ENCODE results near the gene TACR2. TPM values are rescaled to one million over a fixed set of nuclear protein-coding genes. Genes with fewer than 3 reads are reported as not detected.

Gene TACR2
- total and polyA plus RNA-seq, 2 of the 13 experiments (the other 11 are each of a cell fraction or from before 2014, with no cell fraction given), result 0.04 TPM; not detected in 1

DNA sequence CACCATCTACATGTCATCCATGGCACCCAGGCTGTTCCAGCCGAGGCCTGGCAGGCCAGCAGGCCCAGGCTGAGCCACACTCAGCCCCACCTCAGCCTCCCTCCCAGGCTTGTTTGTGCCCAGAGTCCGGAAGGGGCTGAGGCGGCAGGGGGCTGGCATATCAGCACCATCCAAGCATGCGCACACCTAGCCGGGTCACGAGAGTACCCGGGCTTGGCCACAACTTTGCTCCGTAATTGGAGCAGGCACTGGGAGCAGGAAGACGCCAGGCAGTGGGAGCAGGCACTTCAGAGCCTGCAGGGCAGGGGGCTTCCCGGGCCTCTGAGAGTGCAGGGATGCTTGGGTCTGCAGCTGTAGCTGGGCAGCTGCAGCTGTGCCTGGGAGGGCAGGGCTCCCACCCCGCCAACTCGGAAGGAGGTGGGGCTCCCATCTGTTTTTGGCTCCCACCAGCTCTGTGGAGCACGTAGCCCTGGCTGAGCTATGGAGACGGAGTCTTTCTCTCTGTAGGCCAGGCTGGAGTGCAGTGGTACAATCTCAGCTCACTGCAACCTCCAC, 19.3 kb upstream of the TACR2 start:
- BruUV-seq (replicated peaks), result no TSS peak
- ATAC-seq (no peak), FAIRE-seq (no peak), DNase-seq (ENCODE audit: low spot score) (no peak)
- in situ Hi-C loops (cut with HindIII; ENCODE audit: extremely low pct_ligation_motif_present, low pct_unique_long_range_greater_than_20kb) (no loop called here), intact Hi-C loops (cut with micrococcal nuclease; ENCODE audit: unreplicated experiment) (no loop called here)
- Histone ChIP-seq H3K36me3 (replicated peaks in 1 of 2; ENCODE audit: control insufficient read depth in 1 of 2, insufficient read depth in 2 of 2, low read length in 2 of 2) (no peaks in the 10 kb centered on the region), H3K9me3 (ENCODE audit: low read length) (no peaks in the 10 kb centered on the region), H3K27me3 (ENCODE audit: control insufficient read depth in 1 of 2, insufficient read depth in 2 of 2, low read length in 2 of 2) (0 out of 5 replicates have a peak, but pooled peaks cover 0 to 12% of the 10 kb centered on the region in 2 experiments), H3K9ac (ENCODE audit: insufficient read depth, low read depth, low read length) (no peak overlapping the region), H3K4me2 (ENCODE audit: low read depth, low read length) (no peak overlapping the region), H3K4me3 (replicated peaks in 1 of 3; ENCODE audit: insufficient read depth in 1 of 3, low read depth in 2 of 3, low read length in 3 of 3) (no peak overlapping the region), H3K79me2 (ENCODE audit: insufficient read depth, low read length) (no peaks in the 10 kb centered on the region), H3K27ac (ENCODE audit: extremely low read length, insufficient read depth, low read length) (no peak overlapping the region), H2AFZ (ENCODE audit: low read length) (no peak overlapping the region), H3K4me1 (ENCODE audit: insufficient read depth, low read length) (peaks cover 24% of the 10 kb centered on the region), H4K20me1 (ENCODE audit: insufficient read depth, low read length) (no peaks in the 10 kb centered on the region)
- 0% methylated on average over 1 of the region's 14 CpGs for WGBS (ENCODE audit: low lambda C conversion rate)
- TF ChIP-seq, protein P1, sequence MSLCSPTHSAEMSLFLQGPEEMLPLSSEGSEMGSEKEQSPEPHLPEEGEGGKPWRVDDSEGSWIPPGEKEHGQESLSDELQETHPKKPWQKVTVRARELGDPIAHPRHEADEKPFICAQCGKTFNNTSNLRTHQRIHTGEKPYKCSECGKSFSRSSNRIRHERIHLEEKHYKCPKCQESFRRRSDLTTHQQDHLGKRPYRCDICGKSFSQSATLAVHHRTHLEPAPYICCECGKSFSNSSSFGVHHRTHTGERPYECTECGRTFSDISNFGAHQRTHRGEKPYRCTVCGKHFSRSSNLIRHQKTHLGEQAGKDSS (CRISPR knock-in tag; IDR thresholded peaks at IDR 0.05; ENCODE audit: borderline replicate concordance, low read depth), result no peak
- TF ChIP-seq ZSCAN9 (CRISPR knock-in tag; IDR thresholded peaks at IDR 0.05; ENCODE audit: borderline replicate concordance) (no peak), RCOR2 (CRISPR knock-in tag; IDR thresholded peaks at IDR 0.05) (no peak)
- POLR2A ChIA-PET, result no interaction called here
- CTCF ChIA-PET (ENCODE audit: low intra/inter-chr PET ratio, low total read pairs), result no interaction called here

DNA sequence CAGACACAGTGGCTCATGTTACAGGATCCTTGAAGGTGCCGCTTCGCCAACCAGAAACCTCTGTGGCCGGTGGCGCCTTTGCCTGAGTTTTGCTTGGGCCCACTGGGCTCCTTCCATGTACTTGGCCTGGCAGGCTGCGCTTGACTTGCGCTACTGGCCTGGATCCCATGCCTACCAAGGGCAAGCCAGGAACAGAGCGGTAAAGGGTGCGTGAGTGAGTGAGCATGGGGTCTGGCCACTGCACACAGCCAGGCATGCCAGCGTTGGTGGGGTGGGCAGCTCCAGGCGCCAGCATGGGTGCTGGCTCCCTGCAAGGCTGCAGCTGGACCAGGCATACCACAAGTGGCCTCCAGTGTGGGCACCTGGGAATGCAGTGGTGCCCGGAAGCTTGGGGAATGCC, 18.2 kb upstream of the TACR2 start:
- Histone ChIP-seq H3K79me2 (ENCODE audit: insufficient read depth, low read length) (no peaks in the 10 kb centered on the region), H3K9ac (ENCODE audit: insufficient read depth, low read depth, low read length) (no peak overlapping the region), H3K4me1 (ENCODE audit: insufficient read depth, low read length) (peaks cover 20% of the 10 kb centered on the region), H3K4me3 (replicated peaks in 1 of 3; ENCODE audit: insufficient read depth in 1 of 3, low read depth in 2 of 3, low read length in 3 of 3) (no peak overlapping the region), H3K27ac (ENCODE audit: extremely low read length, insufficient read depth, low read length) (no peak overlapping the region), H4K20me1 (ENCODE audit: insufficient read depth, low read length) (no peaks in the 10 kb centered on the region), H3K9me3 (ENCODE audit: low read length) (no peaks in the 10 kb centered on the region), H2AFZ (ENCODE audit: low read length) (no peak overlapping the region), H3K36me3 (replicated peaks in 1 of 2; ENCODE audit: control insufficient read depth in 1 of 2, insufficient read depth in 2 of 2, low read length in 2 of 2) (no peaks in the 10 kb centered on the region), H3K27me3 (ENCODE audit: control insufficient read depth in 1 of 2, insufficient read depth in 2 of 2, low read length in 2 of 2) (0 out of 5 replicates have a peak, but pooled peaks cover 0 to 12% of the 10 kb centered on the region in 2 experiments), H3K4me2 (ENCODE audit: low read depth, low read length) (no peak overlapping the region)
- no TSS peak for BruUV-seq (replicated peaks)
- in situ Hi-C loops (cut with HindIII; ENCODE audit: extremely low pct_ligation_motif_present, low pct_unique_long_range_greater_than_20kb) (no loop called here), intact Hi-C loops (cut with micrococcal nuclease; ENCODE audit: unreplicated experiment) (no loop called here)
- no peak for FAIRE-seq
- POLR2A ChIA-PET, result no interaction called here
- CTCF ChIA-PET (ENCODE audit: low intra/inter-chr PET ratio, low total read pairs), result no interaction called here
- ATAC-seq, result no peak
- TF ChIP-seq SOX5 (CRISPR knock-in tag; IDR thresholded peaks at IDR 0.05; ENCODE audit: borderline replicate concordance) (no peak), ZNF337 (CRISPR knock-in tag; IDR thresholded peaks at IDR 0.05; ENCODE audit: borderline replicate concordance, low read depth) (no peak), FOXA1 (IDR thresholded peaks at IDR 0.05) (no peak), FOXA1 (CRISPR knock-in tag; IDR thresholded peaks at IDR 0.05) (no peak), IKZF4 (CRISPR knock-in tag; IDR thresholded peaks at IDR 0.05; ENCODE audit: borderline replicate concordance, low read depth, not compliant biosample characterization) (no peak)
- DNase-seq (ENCODE audit: low spot score), result no peak
- 79% methylated on average over 9 of the region's 11 CpGs for WGBS (ENCODE audit: low lambda C conversion rate)

Data from HepG2 (cell line).